ENCODE data around the gene KLF9.
A peak's percentile ranks its signal among the peaks of the same experiment; 100 is the strongest.

- TF ChIP-seq, protein P1, sequence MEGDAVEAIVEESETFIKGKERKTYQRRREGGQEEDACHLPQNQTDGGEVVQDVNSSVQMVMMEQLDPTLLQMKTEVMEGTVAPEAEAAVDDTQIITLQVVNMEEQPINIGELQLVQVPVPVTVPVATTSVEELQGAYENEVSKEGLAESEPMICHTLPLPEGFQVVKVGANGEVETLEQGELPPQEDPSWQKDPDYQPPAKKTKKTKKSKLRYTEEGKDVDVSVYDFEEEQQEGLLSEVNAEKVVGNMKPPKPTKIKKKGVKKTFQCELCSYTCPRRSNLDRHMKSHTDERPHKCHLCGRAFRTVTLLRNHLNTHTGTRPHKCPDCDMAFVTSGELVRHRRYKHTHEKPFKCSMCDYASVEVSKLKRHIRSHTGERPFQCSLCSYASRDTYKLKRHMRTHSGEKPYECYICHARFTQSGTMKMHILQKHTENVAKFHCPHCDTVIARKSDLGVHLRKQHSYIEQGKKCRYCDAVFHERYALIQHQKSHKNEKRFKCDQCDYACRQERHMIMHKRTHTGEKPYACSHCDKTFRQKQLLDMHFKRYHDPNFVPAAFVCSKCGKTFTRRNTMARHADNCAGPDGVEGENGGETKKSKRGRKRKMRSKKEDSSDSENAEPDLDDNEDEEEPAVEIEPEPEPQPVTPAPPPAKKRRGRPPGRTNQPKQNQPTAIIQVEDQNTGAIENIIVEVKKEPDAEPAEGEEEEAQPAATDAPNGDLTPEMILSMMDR (IDR thresholded peaks at IDR 0.05) = peak in 1 of 3 donors; percentile 18
- TF ChIP-seq POLR2A (IDR thresholded peaks at IDR 0.05) = peak; percentile 78
Measured at GRCh38 chr9:70419556-70420440, 5.3 kb upstream of the KLF9 start.

Data from ovary (tissue), 3 donors.